Activated CD8-positive, alpha-beta memory T cell treated with anti-CD3 and anti-CD28 coated beads for 1 hour (primary cell): ENCODE measurements around the gene ULK3.

Experiments used
- DNase-seq, 2 donors: peaks; one replicate each; pipeline ENCODE4 v3.0.0-alpha.2; 2020; ENCODE audit warnings: low read depth in 1 of 2; ENCODE audit errors: extremely low read depth in 1 of 2

ULK3 gene

DNA sequence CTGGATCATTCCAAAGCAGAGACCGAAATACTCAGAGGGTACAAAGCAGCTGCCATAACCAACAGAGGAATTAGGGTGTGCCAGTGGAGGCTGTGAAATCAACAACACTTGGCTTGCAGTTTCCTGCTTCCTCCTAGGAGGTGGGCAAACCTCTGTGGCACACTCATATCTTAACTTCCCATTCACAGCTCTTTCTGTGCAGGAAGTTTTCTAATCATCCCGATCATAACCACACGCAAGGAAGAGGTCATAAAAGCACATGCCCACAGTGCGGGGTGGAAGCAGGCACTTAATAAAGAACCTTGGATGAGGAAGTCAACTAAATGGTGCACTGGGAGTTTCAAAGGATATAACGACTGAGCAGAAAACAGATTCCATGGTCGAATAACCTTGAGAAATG, 25.1 kb upstream of the ULK3 start:
- no peak for DNase-seq

DNA sequence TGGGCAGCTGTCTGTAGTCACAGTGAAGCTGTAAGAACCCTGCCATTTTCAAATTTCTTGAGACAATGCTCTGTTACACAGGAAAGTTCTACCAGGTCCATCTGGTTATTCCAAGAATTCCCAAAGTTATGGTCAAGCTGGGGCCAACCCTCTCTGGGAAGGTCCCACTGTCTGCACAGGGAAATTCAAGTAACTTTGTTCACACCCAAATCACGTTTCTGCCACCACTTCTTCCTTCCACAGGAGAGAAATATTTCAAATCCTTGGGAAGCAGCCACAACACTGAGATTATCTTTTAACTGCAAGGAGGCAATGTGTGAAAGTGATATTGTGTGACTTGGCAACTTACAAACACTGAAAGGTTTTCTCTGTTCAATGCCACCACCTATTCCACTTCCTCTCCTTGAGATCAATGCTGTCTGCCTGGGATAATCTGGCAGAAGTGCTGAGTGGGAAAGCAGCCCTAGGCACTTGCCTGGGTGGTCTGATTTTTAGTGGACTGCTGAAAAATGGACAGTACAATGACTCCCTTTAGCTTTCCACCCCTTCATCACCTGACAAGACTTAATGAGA, 24.6 kb upstream of the ULK3 start:
- no peak for DNase-seq

DNA sequence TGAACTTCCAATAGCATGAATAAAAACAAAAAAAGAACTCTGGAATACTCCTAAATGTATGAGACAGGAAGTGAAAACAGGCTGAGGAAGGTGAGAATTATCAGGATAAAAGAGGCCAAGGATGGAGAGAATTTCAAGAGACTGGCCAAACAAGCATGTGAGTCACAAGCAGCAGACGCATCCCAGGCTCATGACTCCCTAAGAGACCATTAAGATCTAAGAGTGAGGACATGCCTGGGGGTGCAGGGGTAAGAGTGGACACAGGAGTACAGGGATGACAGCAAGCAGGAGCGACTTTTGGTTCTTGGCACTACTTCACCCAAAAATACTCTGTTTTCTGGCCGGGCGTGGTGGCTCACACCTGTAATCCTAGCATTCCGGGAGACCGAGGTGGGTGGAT, 23.1 kb upstream of the ULK3 start:
- no peak for DNase-seq

DNA sequence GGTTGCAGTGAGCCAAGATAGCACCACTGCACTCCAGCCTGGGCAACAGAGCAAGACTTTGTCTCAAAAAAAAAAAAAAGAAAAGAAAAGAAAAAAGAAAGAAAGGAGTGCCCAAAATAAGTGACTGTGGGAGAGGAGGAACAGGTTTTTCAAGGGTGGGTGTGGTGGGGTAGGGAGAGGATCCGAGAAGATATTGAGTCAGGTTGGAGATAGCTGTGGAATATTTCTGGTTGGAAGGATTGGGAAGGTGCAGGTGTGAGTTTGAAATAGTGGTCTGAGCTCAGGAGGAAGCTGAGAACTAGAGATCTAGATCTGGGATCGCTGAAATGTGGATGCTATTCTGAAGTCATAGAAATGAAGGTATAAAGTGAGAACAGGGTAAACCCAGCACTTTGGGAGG, 22.4 kb upstream of the ULK3 start:
- no peak for DNase-seq

DNA sequence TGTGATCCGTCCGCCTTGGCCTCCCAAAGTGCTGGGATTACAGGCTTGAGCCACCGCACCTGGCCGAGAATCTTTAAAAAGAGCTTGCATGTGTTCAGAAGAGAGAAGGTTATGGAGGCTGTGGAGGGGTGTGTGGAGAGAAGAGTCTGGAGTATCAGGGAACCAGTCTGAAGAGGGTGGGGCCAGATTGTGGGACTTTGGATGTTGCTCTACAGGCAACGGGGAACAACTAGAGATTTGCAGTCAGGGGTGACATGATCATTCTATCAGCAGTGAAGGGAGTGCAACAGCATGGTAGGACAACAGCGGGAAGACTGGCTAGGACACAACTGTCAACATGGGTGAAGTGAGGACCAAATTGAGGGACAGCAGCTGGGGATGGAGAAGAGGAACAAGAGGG, 21.3 kb upstream of the ULK3 start:
- no peak for DNase-seq

DNA sequence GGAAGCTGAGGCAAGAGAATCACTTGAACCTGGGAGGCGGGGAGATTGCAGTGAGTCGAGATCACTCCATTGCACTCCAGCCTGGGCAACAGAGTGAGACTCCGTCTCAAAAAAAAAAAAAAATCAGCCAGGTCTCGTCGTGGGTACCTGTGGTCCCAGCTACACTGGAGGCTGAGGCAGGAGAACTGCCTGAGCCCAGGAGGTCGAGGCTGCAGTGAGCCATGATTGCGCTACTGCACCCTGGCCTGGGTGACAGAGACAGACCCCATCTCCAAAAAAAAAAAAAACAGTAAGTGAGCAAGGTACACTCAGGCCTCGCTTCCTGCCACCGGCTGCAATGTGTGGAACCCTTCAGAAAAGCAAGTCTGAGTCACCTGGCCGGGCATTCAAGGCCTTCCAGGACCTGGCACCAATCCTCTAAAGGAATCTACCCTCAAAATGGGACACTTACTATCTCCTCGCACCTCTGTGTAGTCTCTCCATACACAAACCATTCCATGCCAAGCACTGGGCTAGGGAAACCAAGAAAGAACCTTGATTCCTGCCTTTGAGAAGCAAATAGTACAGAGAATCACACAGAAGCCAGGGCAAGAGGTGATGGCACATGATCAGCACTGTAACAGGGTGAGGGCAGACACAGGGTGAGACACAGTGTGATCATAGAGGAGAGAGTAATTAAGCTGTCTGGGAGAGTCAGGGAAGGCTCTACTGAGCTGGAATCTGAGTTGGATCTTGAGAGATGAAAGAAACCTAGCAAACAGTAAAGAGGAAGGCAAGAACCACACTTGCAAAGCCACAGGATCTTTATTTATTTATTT, 20.5 kb upstream of the ULK3 start:
- no peak for DNase-seq

DNA sequence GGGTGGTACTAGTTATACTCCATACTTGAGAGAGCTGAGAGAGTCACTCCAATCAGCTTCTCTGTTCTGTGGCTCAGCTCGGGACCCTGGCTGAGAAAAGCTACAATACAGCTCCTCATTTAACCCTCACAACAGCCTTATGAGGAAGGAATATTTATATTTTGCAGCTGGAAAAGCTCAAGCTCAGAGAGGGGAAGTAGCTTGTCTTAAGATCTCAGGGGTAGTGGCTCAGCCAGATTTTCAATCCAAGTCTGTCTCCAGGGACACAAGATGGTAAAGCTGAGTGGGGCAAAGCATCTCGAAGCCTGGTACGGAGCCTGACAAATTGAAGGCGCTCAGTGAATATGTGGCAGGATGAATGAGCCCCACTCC, 15.4 kb upstream of the ULK3 start:
- no peak for DNase-seq

DNA sequence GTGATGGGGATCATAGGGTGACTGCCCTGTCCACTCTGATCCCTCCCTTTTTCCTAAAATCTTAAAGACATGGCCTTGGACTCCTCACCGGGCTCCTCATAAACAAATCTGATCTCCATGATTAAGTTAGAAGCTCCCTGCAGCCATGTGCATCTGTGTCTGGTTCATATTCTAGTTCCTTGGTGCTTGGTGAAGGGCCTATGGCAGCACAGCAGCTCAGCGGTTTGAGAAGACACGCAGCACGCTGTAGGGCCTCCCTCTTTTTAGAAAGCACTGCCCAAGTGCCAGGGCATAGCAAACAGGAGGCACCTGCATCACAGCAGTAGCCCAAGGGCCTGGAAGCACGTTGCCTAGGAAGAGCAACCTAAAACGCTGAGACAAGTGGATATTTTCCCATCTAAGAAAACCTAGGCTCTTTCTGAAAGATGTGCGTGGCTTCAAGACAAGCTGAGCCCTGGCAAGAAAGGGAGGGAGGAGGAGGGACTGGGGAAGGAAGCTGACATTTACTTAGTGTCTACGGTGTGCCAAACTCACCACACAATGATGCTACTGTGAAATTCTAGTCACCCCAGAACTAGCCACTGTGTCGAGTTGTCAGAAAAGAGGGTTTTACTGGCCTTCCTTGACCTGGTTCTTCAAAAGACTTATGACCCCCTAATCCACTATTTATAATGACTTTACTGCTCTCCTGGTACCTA, 14.9 kb upstream of the ULK3 start:
- DNase-seq: no peak

DNA sequence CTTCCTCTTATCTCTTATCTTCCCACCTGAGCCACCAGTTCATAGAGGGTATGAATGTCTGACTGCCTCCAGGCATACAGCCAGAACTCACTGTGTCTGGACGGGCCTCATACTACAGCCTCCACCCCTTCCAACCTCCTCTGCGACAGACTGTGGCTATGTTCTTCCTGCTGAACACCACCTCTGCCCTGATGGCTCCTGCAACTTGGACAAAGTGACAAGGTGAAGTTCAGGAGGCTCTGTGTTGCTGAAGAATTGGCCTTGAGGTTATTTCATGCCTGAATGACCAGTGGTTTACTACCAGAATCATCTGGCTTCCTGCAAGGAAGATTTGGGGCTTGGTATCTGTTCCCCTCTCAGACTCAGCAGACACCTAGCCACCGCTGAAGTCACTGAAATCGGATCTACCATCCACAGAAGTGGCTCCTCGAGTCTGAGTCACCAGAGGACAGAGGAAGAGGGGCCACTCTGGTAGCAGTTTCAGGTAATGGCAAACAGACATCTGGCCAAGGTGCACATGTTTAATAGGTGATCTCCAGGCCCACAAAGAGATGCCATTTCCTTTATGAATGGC, 14.2 kb upstream of the ULK3 start:
- no peak for DNase-seq

DNA sequence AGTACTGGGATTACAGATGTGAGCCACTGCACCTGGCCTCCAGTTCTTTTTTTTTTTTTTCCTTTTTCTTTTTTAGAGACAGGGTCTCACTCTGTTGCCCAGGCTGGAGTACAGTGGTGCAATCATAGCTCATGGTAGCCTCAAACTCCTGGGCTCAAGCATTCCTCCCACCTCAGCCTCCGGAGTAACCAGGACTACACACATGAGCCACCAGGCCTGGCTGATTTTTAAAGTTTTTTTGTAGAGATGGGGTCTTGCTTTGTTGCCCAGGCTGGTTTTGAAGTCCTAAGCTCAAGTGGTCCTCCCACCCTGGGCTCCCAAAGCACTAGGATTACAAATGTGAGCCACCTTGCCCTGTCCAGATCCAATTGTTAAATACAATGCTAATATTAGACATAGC, 13.6 kb upstream of the ULK3 start:
- no peak for DNase-seq

DNA sequence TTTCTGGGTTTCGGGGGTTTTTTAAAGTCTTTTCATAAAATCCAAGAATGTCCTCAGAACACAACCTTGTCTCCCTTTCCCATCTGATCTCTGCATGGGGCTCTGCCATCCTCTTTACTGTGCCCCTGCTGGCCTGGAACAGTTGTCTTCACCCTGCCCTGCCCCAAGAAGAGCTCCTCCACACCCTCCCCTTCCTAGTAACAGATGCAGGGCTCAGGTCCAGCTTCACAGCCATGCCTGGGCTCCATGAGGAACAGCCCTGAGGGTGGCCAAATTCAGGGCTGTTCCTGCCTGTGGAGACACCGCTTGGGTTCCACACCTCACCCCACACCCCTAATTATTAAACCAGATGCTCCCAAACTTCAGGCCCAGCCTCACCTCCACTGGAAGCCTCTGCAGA, 12.9 kb upstream of the ULK3 start:
- no peak for DNase-seq

DNA sequence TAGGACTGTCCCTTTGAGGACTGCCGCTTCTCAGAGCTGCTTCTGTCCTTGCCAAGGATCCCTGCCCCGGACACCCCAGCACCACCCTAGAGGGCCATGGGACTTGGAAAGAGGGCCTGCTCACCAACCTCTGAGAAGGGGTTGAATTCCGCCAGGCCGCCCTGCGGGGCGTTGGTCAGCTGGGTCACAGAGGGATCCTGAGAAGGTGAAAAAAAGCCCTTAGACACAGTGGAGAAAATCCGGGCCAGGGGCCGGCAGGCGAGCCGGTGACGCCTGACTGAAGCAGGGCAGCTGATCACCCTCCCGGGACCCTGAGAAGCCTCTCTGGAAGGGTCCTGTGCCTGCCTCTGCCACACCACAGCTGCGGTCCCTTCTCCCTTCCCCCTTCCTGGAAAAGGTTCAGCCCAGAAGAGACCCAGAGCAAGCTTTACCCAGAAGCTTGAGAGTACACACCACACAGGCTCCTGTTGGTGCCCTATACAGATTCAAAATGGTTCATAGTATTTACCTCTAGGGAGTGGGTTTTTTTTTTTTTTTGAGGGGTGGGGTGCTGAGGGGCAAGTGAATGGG, 11.6 kb upstream of the ULK3 start:
- no peak for DNase-seq

DNA sequence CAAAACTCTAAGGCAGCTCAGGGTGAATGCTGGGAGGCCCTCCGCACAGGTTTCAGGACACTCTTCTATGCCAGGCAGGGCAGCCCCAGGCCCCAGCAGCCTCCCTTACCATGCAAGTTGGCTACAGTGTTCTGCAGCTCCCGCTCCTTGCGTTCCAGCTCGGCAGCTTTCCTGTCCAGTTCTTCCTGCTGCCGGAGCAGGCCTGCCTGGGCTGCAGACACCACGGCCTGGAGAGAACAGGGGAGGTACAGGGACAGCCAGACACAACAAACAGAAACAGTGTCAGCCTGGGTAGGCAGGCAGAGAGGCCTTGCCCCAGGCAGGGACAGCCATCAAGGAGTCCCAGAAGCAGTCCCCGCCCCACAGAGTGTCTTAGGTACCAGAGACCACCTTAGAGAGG, 9.0 kb upstream of the ULK3 start:
- DNase-seq: no peak

DNA sequence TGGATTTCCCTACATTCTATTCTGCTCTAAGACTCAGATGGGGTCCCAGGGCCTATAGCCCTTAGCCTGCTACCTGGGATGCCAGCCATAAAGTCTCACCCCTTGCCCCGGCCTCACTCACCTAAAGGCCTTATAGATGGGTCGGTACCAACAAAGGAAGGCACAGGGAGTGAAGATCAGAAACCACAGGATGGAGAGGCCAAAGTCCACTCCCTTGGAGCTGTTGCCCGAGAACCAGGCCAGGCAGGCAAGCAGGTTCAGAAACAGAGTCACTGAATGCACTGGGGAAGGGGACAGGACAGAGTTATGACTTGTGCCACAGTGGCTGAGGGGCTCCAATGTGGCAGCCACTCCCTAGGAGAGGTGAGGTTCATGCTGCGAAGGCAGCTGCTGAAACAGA, 7.4 kb upstream of the ULK3 start:
- no peak for DNase-seq

DNA sequence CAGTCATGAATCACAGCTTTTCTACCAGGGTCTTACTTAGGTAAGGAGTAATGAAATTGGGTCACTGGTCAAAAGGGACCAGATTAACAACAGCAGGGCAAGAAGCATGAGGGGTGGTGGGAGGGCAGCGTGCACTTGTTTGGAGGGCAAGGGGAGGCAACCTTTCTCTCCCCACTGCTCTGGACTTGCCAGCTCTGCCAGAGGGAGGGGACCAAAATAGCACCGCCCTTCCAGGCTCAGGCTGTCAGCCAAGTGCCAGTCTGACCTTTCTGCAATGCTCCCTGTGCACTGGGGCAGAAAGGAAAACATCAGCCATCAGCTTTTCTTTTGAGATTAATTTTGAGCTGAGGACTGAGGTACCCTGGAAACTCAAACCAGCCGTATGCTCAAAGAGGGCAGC, 4.5 kb upstream of the ULK3 start:
- DNase-seq: no peak

DNA sequence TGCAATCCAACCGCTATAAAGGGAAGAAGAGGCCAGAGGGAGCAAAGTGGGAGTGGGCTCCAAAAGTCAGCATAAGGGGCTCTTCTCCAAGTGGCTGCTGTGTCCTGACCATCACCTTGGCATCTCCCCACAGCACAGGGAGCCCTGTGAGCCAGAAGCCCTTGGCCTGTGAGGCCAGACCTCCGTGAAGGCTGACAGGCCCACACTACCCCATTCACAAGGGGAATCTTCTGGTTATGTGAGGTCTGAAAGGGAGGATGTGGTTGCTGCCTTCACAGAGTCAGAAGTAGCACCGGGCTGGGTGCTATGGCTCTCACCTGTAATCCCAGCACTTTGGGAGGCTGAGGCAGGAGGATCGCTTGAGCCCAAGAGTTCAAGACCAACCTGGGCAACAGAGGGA, 2.6 kb upstream of the ULK3 start:
- no peak for DNase-seq

DNA sequence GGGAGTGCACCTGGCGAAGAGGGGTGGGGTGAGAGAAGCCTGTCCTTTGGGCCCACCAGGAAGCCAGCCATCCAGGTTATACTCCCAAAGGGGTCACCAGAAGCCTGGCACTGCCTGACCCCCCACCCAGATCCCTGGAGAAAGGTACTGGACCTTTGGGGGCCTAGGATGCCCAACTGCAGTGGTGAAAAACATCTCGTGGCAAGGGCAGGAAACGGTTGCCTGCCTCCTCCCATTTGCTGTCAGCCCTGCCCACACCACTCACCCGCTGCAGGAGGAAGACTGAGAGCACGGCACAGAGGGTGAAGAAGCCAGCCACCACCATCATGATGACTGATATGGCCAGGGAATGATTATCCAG, 2.2 kb upstream of the ULK3 start:
- DNase-seq: peak in 1 of 2 donors; percentile 29

DNA sequence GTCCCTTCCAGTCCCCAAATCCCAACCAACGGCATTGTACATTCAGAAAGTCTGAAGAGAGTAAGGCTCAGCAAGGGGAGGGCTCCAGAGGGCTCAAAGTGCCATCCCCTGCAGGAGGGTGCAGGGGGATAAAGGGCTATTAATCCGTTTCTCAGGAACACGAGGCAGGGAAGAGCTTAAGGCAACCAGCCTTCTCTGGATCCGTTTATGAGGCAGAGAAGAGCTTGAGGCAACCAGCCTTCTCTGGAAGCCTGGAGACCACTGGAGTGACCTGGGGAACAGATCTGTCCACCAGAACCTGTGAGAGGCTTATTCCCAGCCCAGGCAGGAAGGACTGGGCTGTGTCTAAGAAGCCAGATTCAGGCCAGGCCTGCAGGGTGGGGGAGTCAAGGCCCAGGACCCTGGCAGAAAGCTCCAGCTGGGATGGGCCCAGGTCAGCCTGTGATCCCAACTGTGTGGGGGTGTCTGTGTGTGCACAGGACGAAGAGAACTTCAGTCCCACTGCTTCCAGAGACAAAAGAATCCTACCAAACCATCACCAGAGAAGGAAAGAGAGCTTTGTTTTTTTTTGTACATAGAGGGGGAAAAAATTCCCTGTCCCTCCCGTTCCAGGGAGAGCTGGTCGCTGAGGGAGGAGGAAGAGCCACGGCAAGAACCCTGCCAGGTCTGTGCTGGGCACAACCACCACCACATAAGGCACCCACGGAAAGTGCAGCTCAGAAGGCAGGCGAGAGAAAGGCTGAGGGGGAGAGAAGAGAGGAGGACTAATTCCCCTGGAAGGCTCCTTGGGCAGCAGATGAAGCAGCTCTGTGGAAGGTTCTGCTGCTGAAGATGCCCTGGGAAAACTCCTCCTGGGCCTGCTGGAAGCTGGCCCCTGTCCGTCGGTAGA, 1.6 kb upstream of the ULK3 start:
- no peak for DNase-seq

DNA sequence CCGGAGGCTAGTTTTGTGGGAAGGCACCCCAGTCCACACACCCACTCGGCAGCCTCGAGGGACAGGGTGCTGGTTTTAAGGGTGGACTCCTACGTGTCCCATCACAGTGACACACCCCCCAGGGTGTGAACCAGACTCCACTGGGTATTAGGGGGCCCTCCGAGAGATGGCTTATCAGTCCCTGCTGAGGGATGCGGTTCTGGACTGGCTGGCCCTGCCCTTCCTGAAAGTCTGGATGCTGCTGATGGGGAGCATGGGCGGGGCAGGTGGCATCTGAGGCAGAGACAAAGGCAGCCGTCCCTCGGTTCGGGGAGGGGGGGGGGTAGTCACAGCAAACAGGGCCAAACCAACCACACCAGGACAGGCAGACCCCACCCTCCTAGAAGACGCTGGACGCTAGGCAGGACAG, 939 bp upstream of the ULK3 start:
- DNase-seq: no peak

DNA sequence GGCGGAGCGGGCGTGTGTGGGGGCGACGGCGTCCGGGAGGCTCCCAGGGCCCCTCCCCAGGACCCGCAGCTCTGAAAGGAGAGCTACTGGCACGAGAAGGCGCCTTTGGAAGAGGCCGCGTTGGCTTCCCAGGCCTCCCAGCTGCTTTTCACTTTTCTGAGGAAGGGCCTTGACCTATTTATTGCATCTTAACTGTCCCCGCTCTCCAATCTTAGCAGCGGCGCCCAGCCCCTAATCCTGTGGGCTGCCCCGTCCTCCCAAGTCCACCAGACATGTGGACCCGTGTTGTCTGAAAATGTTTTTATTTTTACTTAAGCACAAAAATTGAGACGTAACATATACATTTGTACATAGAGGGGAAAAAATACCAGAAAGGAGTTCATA, 481 bp upstream of the ULK3 start:
- no peak for DNase-seq

DNA sequence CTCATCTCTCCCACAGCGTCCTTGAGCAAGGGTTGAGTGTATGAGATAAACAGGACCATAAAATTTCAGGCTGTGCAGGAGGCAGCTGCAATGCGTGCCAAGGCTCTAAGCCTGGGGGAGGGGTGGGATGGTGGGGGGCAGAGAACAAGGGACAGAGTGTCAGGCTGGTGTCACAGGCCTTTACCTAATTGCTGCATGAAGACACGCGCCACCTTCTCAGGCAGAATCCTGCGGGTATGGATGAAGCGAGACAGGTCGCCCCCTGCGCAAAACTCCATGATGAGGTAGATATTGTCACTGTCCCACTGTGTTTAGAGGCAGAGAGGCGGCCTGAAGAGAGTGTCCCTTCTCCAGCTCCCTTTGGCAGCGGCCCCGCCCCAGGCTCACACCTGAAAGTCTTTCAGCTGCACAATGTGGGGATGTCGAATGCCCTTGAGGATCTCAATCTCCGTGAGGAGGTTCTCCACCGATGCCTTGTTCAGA, 1.0 kb downstream of the ULK3 start:
- no peak for DNase-seq
